ENCODE data around the gene WDR90.

Gene WDR90

DNA sequence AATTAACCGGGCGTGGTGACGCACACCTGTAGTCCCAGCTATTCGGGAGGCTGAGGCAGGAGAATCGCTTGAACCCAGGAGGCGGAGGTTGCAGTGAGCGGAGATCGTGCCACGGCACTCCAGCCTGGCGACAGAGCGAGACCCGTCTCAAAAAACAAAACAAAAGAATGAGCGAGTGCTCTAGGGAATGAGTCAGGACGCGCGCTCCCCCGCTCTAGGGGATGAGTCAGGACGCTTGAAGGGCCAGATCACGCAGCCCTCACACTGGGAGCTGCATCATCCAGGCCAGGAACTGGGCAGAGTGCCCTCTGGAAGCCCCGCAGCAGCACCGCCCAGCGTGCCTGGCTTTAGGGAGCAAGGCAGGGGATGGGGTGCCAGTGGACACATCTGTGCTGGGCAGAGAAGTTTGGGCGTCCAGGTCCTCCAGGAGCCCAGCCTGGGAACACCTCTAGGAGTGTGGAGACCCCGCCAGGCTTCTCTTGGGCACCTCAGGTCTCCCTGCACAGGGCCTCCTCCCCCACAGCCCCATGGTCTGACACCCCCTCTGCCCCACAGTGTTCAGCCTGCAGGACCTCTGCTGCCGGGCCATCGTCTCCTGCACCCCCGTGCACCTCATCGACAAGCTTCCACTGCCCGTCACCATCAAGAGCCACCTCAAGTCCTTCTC is 22.2 kb upstream of the WDR90 start:
- no peak for DNase-seq (ENCODE audit: low spot score)

DNA sequence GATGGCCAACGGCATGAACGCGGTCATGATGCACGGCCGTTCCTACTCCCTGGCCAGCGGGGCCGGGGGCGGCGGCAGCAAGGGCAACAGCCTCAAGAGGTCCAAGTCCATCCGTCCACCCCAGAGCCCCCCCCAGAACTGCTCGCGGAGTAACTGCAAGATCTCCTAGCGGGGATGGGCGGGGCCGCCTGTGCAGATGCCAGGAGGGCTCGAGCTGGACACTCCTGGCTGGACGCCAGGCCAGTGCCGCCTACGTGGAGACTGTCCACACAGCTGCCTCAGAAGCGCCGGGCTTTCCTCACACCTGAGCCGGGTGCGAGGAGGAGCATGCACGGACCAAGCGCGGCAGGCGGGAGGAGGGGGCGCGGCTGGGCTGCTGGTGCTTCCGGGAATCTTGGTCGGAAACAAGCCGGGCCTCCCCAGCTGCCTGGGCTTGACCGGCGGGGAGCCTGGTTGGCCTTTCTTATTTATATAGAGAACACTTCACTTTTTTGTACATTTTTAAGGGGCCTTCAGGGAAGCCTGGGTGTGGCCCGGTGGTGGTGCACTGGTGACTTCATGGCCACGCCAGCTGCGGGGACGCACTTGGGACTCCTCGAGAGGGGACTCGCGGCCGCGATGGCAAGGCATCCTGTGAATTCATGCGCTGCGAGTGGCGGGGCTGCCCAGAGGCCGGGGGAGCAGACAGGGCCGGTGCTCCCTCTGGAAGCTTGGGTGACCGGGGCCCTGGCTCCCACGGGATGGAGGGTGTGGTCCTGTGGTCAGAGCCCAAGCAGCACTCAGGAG is 21.5 kb upstream of the WDR90 start:
- no peak for DNase-seq (ENCODE audit: low spot score)

DNA sequence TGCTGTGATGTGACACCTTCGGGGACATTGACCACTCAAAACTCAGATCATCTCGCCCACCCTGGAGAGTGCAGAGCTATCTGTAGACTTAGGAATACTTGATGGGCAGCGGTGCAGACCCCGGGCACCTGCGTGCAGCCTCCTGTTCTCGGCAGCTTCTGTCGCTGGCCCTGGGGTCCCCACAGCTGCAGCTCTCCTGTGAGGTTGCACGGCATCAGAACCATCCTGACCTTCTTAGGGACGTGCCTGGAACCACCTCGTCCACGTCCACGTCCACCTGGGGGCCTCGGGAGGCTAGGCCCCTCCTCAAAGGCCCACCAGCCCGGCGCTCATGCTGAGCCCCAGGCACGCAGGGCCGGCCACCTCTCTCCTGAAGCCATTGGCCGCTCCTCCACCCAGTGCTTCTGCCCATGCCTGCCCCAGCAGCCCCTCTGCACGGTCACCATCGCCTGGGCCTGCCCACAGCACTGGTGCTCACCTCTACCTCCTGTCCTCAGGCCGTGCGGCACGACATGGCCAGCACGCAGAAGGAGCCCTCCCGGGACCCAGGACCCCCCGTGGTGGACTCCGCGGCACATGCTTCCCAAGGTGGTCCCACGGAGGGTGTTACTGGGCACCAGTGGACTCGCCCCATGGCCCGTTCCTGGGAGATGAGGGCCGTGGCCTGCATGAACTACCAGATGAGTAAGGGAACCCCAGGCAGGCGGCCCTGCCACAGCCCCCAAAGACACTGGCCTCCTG is 20.7 kb upstream of the WDR90 start:
- no peak for DNase-seq (ENCODE audit: low spot score)

DNA sequence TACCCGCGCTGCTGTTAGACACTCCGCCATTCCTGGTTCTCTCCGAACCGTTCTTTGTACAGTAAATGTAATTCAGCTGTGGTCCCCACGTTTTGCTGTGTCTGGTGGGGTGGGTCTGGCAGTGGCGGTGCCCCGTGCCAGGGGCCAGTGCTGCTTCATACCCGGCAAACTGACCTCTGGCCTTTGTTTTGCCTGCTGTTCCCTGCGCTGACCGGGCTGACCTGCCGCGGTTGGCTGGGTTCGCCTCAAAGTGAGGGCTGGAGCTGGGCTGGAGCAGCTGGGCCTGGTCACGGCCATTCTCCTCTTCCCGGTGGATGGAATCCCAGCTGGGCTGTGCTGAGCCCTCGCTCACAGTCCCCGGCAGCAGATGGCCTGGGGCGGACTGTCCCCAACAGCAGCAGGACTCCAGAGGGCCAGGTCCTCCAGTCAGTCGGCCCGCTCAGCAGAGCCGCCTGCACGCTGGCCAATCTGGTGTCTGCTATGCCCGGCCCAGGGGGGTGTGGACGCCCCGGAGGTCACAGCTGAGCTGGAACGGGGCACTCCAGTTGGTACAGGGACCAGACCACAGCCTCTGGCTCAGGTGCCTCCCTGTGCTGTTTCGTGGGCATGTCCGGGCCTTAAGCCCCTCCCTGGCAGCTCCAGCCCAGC is 19.9 kb upstream of the WDR90 start:
- peak; percentile 82 for DNase-seq (ENCODE audit: low spot score)

GRCh38 chr16:629833-630248 is 19.3 kb upstream of the WDR90 start:
- no peak for DNase-seq (ENCODE audit: low spot score)

GRCh38 chr16:630249-630814 is 18.8 kb upstream of the WDR90 start:
- DNase-seq (ENCODE audit: low spot score): no peak

DNA sequence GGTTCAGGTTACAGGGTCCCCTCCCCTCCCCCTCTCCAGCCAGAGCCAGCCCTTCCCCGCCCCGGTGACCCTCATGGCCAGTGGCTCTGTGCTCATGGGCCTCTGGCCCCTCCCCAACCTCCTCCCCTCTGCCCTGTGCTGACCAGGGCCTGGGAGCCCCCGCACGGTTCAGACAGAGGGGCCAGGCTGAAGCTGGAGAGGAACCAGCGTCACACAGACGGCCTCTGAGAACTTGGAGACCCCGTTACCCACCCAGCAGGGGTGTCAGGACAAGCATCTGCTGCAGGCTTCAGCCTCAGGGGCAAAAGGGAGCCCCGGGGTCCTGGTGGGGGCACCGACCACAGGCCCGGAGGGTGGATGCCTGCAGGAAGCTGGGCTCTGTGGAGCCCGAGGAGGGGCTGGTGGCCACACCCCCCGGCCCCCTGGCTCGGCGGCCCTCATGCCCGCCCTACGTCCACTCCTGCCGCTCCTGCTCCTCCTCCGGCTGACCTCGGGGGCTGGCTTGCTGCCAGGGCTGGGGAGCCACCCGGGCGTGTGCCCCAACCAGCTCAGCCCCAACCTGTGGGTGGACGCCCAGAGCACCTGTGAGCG is 18.3 kb upstream of the WDR90 start, which contains the start of gene WFIKKN1:
WFIKKN1 (plus strand) TSS at position 171 of the 591 bp plus-strand sequence; CDS start at position 440, 269 bp downstream.
- DNase-seq (ENCODE audit: low spot score): peak; percentile 65

GRCh38 chr16:631808-632358 is 17.3 kb upstream of the WDR90 start:
- DNase-seq (ENCODE audit: low spot score): no peak

DNA sequence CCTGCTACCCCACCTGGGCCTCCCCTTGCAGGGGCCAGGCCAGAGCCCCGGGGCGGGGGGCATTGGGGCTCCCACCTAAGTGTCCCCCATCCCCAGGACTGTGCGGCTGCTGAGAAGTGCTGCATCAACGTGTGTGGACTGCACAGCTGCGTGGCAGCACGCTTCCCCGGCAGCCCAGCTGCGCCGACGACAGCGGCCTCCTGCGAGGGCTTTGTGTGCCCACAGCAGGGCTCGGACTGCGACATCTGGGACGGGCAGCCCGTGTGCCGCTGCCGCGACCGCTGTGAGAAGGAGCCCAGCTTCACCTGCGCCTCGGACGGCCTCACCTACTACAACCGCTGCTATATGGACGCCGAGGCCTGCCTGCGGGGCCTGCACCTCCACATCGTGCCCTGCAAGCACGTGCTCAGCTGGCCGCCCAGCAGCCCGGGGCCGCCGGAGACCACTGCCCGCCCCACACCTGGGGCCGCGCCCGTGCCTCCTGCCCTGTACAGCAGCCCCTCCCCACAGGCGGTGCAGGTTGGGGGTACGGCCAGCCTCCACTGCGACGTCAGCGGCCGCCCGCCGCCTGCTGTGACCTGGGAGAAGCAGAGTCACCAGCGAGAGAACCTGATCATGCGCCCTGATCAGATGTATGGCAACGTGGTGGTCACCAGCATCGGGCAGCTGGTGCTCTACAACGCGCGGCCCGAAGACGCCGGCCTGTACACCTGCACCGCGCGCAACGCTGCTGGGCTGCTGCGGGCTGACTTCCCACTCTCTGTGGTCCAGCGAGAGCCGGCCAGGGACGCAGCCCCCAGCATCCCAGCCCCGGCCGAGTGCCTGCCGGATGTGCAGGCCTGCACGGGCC is 16.5 kb upstream of the WDR90 start:
- no peak for DNase-seq (ENCODE audit: low spot score)

GRCh38 chr16:633336-634050 is 15.7 kb upstream of the WDR90 start:
- DNase-seq (ENCODE audit: low spot score): no peak

GRCh38 chr16:634051-634670 is 15.0 kb upstream of the WDR90 start:
- DNase-seq (ENCODE audit: low spot score): no peak

- DNase-seq (ENCODE audit: low spot score): no peak
These were observed 14.2 kb upstream of the WDR90 start for GRCh38 chr16:634996-635395.

DNA sequence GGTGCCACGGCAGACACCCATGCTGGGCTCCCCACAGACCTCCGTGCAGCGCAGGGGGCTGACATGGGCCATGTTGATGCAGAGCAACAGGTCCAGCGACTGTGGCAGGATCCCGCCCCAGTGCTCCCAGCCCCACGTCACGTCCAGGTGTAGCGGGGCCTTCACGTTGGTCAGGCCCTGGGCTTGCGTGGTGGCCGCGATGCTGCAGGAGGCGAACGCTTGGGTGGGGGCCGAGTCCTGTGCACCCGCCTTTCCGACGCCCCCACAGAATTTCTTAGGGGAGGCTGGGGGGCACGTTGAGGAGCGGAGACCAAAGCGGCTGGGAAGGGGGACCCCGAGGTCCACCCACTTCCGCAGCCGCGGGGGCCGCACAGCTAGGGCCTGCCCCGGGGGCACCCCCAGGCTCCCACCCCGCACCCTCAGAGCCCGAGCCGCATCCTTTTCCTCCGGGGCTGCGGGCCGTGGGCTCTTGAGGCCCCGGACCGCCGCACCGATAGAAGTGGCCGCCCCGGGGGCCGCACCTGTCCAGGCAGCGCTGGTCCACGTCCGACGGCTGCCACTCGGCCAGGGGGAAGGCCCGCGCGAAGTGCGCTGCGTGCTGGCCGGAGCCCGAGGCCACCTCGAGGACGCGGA is 13.5 kb upstream of the WDR90 start:
- DNase-seq (ENCODE audit: low spot score): no peak

DNA sequence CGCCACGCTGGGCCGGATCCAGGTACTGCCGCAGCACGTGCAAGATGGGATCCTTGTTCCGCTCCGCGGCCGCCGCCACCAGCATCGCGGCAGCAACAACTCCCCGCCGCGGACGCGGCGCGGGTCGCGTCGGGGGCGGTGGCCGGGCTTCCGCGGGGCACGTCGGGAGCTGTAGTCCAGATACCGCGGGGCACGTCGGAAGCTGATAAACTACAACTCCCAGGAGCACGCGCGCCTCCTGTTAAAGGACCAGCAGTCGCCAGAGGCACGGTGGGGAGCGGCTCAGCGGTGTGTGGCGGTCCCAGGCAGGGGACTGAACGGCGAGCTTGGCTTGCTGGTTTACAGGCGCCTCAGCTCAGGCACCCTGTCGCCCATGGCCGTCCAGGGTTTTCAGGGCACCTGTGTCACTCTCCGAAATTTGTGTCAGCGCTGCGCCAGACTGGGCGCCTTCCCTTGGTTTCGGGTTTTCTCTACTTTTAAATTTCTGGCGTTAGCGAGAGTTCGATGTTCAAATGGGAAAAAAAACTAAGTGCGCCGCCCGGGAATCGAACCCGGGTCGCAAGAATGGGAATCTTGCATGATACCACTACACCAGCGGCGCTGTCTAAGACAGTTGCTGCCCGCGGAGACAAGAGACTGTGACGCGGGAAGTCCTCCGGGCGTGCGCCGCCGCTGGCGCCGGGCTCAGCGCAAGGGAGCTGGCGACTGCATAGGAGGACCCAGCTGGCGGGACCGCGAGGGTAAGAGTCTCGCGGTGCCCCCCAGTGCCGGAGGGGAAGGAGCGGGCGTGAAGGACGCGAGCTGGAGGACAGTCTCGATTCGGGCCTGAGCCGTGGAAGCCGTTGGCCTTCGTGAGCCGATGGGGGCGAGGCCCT is 12.7 kb upstream of the WDR90 start, which contains the start of gene METTL26:
METTL26 (minus strand) TSS at position 100 of the 875 bp plus-strand sequence; CDS start at position 85, 15 bp downstream.
- peak; percentile 96 for DNase-seq (ENCODE audit: low spot score)

GRCh38 chr16:637081-638018 is 11.8 kb upstream of the WDR90 start:
- DNase-seq (ENCODE audit: low spot score): peak; percentile 81

DNA sequence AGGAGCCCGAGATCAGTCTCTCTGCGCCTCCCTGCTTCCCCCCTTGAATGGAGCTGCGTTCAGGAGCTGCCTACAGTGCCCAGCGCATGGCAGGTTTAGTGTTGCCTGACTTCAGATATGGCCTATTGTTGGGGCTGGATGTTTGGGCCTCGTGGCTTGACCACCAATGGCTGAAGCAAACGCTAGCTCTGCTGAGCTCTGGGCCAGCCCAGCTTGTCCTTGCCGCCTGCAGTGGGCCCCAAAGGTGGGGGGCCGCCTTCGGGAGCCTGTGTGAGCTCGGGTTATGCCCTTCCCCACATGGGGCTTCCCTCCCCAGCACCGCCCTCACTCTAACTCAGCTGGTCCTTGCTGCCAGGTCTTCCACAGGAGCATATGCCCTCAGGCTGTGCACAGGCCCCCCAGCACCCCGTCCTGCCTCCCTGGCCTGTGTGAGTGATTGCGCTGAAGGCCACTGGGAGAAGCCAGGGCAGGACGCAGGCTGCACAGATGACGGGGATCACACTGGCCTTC is 11.1 kb upstream of the WDR90 start:
- DNase-seq (ENCODE audit: low spot score): peak; percentile 73
